SK-N-SH (cell line): Measurements from ENCODE around the gene C2orf15. TPM values are rescaled to one million over a fixed set of nuclear protein-coding genes. Genes with fewer than 3 reads are reported as not detected.

Source experiments
- CTCF ChIA-PET: fragments of 300-600, 350-600 bp; formaldehyde crosslinking; extraction: SDS; loops from one replicate; lab custom pipeline; 2021; lab: Yijun Ruan, JAX
- POLR2A ChIA-PET: fragments of 350-600 bp; sonication (Branson Sonifier 250); formaldehyde crosslinking; extraction: SDS; loops from one replicate; lab custom pipeline; 2020; ENCODE audit warnings: antibody characterized with exemption, inconsistent platforms; lab: Yijun Ruan, JAX
- DNase-seq: peaks from one replicate; pipeline ENCODE4 v3.0.0; 2012
- H2AFZ ChIP-seq: fragments of 200-600 bp; sonication (generic); 2 replicates; pipeline ENCODE4 v1.8.1; 2016; ENCODE audit warnings: antibody characterized with exemption, mild to moderate bottlenecking, low read depth
- H3F3A ChIP-seq: fragments of 200-600 bp; sonication (generic); replicated peaks from 2 replicates; pipeline ENCODE3; 2016; ENCODE audit warnings: antibody characterized with exemption, mild to moderate bottlenecking; ENCODE audit not compliant: insufficient read depth
- H3K27ac ChIP-seq, 2 experiments: fragments of 200-500 bp in 1 of 2; fragments of 200-600 bp in 1 of 2; sonication (Bioruptor generic) in 1 of 2; sonication (generic), shearing (Covaris generic) in 1 of 2; 2 replicates each; pipeline versions ENCODE4 v1.5.1 to v1.6.1; 2014 to 2016; ENCODE audit warnings: low read depth in 2 of 2, inconsistent platforms in 1 of 2, low read length in 1 of 2, mild to moderate bottlenecking in 1 of 2, mixed read lengths in 1 of 2
- H3K27me3 ChIP-seq: fragments of 200-600 bp; sonication (generic), shearing (Covaris generic); 2 replicates; pipeline ENCODE4 v1.6.1; 2016; ENCODE audit warnings: mixed run types; ENCODE audit not compliant: insufficient read depth
- H3K36me3 ChIP-seq, 2 experiments: fragments of 200-500 bp in 1 of 2; fragments of 200-600 bp in 1 of 2; sonication (Bioruptor generic) in 1 of 2; sonication (generic) in 1 of 2; replicated peaks in 1 of 2; 2 replicates each; pipeline versions ENCODE3 to v1.5.1; 2014 to 2016; ENCODE audit warnings: low read length in 1 of 2, mild to moderate bottlenecking in 1 of 2; ENCODE audit not compliant: insufficient read depth in 2 of 2, control insufficient read depth in 1 of 2
- H3K4me1 ChIP-seq, 2 experiments: fragments of 200-500 bp in 1 of 2; fragments of 200-600 bp in 1 of 2; sonication (Bioruptor generic) in 1 of 2; sonication (generic), shearing (Covaris generic) in 1 of 2; 2 replicates each; pipeline versions ENCODE4 v1.5.1 to v1.6.1; 2014 to 2016; ENCODE audit warnings: low read depth in 1 of 2, low read length in 1 of 2, mixed run types in 1 of 2; ENCODE audit not compliant: insufficient read depth in 2 of 2, control insufficient read depth in 1 of 2
- H3K4me2 ChIP-seq: fragments of 200-600 bp; sonication (generic), shearing (Covaris generic); 2 replicates; pipeline ENCODE4 v1.6.1; 2017; ENCODE audit warnings: mixed run types
- H3K4me3 ChIP-seq, 2 experiments: fragments of 200-500 bp in 1 of 2; fragments of 200-600 bp in 1 of 2; sonication (Bioruptor generic) in 1 of 2; sonication (generic), shearing (Covaris generic) in 1 of 2; 2 replicates each; pipeline versions ENCODE4 v1.5.1 to v1.8.1; 2014 to 2016; ENCODE audit warnings: low read depth in 2 of 2, inconsistent platforms in 1 of 2, low read length in 1 of 2, mild to moderate bottlenecking in 1 of 2, mixed read lengths in 1 of 2, moderate library complexity in 1 of 2
- H3K79me2 ChIP-seq: fragments of 200-600 bp; sonication (generic); 2 replicates; pipeline ENCODE4 v1.8.1; 2017; ENCODE audit warnings: mild to moderate bottlenecking; ENCODE audit not compliant: insufficient read depth
- H3K9ac ChIP-seq: fragments of 200-600 bp; sonication (generic); 2 replicates; pipeline ENCODE4 v1.6.1; 2017; ENCODE audit warnings: mixed run types
- H3K9me2 ChIP-seq: fragments of 200-600 bp; sonication (generic); 2 replicates; pipeline ENCODE4 v1.6.1; 2017; ENCODE audit warnings: mixed run types
- H3K9me3 ChIP-seq: fragments of 200-600 bp; sonication (generic); 2 replicates; pipeline ENCODE4 v1.6.1; 2017; ENCODE audit warnings: mixed run types, mild to moderate bottlenecking, moderate library complexity
- H4K20me1 ChIP-seq: fragments of 200-600 bp; sonication (generic); 2 replicates; pipeline ENCODE4 v1.6.1; 2017; ENCODE audit warnings: mild to moderate bottlenecking, mixed run types; ENCODE audit not compliant: insufficient read depth
- CHD2 ChIP-seq: fragments of 150-350 bp; IDR thresholded peaks from 2 replicates; pipeline ENCODE4 v1.6.1; 2018; ENCODE audit warnings: low read length; ENCODE audit not compliant: partially characterized antibody
- ELF1 ChIP-seq: IDR thresholded peaks from 2 replicates; pipeline ENCODE4 v1.4.0; 2012
- EP300 ChIP-seq, 2 experiments: IDR thresholded peaks; 2 replicates each; pipeline versions ENCODE4 v1.4.0 to v1.6.1; 2012; ENCODE audit warnings: borderline replicate concordance in 1 of 2, low read depth in 1 of 2, low read length in 1 of 2
- EZH2phosphoT487 ChIP-seq: fragments of 200-600 bp; sonication (generic); IDR thresholded peaks from 2 replicates; pipeline ENCODE4 v1.6.1; 2017; ENCODE audit warnings: low read depth, mixed run types, mild to moderate bottlenecking, antibody characterized with exemption, moderate library complexity, borderline replicate concordance
- FOXJ3 ChIP-seq: sonication (generic); formaldehyde crosslinking; IDR thresholded peaks from 2 replicates; pipeline ENCODE4 v1.5.1; 2020; ENCODE audit warnings: mild to moderate bottlenecking, missing genetic modification reagents
- JUND ChIP-seq: IDR thresholded peaks from 2 replicates; pipeline ENCODE4 v1.4.0; 2012
- MEF2A ChIP-seq: IDR thresholded peaks from 2 replicates; pipeline ENCODE4 v1.4.0; 2012; ENCODE audit warnings: low read depth, borderline replicate concordance
- MXI1 ChIP-seq: IDR thresholded peaks from 2 replicates; pipeline ENCODE4 v1.6.1; 2012; ENCODE audit warnings: mild to moderate bottlenecking, low read depth, low read length, improper control_type of control experiment
- NFIC ChIP-seq: IDR thresholded peaks from 2 replicates; pipeline ENCODE4 v1.4.0; 2012; ENCODE audit warnings: borderline replicate concordance
- NRF1 ChIP-seq: IDR thresholded peaks from 2 replicates; pipeline ENCODE4 v1.6.1; 2012; ENCODE audit warnings: low read depth, mild to moderate bottlenecking, low read length
- RAD21 ChIP-seq: IDR thresholded peaks from 2 replicates; pipeline ENCODE4 v1.6.1; 2012; ENCODE audit warnings: mild to moderate bottlenecking, low read length
- RCOR1 ChIP-seq: fragments of 150-350 bp; IDR thresholded peaks from 2 replicates; pipeline ENCODE4 v1.6.1; 2017; ENCODE audit warnings: antibody characterized with exemption, low read length
- RXRA ChIP-seq: IDR thresholded peaks from 2 replicates; pipeline ENCODE4 v1.4.0; 2012; ENCODE audit warnings: low read depth, mild to moderate bottlenecking, borderline replicate concordance
- SMC3 ChIP-seq: IDR thresholded peaks from 2 replicates; pipeline ENCODE4 v1.6.1; 2012; ENCODE audit warnings: low read depth, low read length, improper control_type of control experiment
- TAF1 ChIP-seq: IDR thresholded peaks from 2 replicates; pipeline ENCODE4 v1.6.1; 2012; ENCODE audit warnings: low read depth, mild to moderate bottlenecking, low read length, moderate library complexity, borderline replicate concordance
- TEAD4 ChIP-seq: IDR thresholded peaks from 2 replicates; pipeline ENCODE4 v1.4.0; 2012; ENCODE audit warnings: mild to moderate bottlenecking, borderline replicate concordance; ENCODE audit not compliant: insufficient read depth
- YY1 ChIP-seq: IDR thresholded peaks from 2 replicates; pipeline ENCODE4 v1.4.0; 2012; ENCODE audit warnings: low read depth, mild to moderate bottlenecking
- WGBS: methylation state at CpG from one replicate; pipeline ENCODE4 v1.1.6; 2017; ENCODE audit warnings: low lambda C conversion rate; 5-methylcytosine and 5-hydroxymethylcytosine counted together
- polyA plus RNA-seq, 3 experiments: library from polyadenylated mRNA; depleted of rRNA; stranded (reverse); fragments of >200 nt; gene quantifications; 2 replicates each; pipeline ENCODE4 v1.2.3, GENCODE V29; 2012
- TF ChIP-seq, protein P1 (sequence below): IDR thresholded peaks from 2 replicates; pipeline ENCODE4 v1.4.0; 2012; ENCODE audit warnings: low read depth
- TF ChIP-seq, protein P2 (sequence below): fragments of 200-600 bp; sonication (generic); IDR thresholded peaks from 2 replicates; pipeline ENCODE4 v1.6.1; 2017; ENCODE audit warnings: antibody characterized with exemption, mild to moderate bottlenecking, moderate library complexity
- TF ChIP-seq, protein P3 (sequence below): fragments of 150-350 bp; IDR thresholded peaks from 2 replicates; pipeline ENCODE4 v1.6.1; 2017; ENCODE audit warnings: antibody characterized with exemption, low read length, low read depth, borderline replicate concordance

C2orf15 gene
- polyA plus RNA-seq, 1 of the 3 experiments (the other 2 are of a cell fraction): 0.25 TPM

DNA sequence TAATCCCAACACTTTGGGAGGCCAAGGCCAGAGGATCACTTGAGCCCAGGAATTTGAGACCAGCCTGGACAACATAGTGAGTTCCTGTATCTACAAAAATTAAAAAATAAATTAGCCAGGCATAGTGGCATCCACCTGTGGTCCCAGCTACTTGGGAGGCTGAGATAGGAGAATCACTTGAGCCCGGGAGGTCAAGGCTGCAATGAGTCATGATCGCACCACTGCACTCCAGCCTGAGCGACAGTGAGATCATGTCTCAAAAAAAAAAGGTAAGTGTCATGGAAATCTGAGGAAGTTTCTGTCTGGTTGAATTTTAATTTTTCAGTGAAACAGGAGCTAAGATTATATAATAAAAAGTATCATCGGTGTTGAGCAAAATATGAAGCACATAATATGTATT lies 2.5 kb upstream of the C2orf15 start:
- CTCF ChIA-PET: interaction anchor here (0.6 to 0.7 kb wide), 2 partner anchors 202 to 578 kb away, joined by 3 read pairs; no protein-coding TSS in a partner anchor
- Histone ChIP-seq H3K9me2 (no peaks in the 10 kb centered on the region), H3K4me2 (no peak overlapping the region), H4K20me1 (no peaks in the 10 kb centered on the region), H3K9me3 (no peaks in the 10 kb centered on the region), H3F3A (peaks cover 9% of the 10 kb centered on the region), H3K27ac (no peak overlapping the region), H3K4me1 (peaks cover 0 to 3% of the 10 kb centered on the region in 2 experiments; a peak in 2 of 4 replicates), H3K79me2 (no peaks in the 10 kb centered on the region), H2AFZ (no peak overlapping the region), H3K9ac (no peak overlapping the region), H3K4me3 (no peak overlapping the region), H3K27me3 (no peaks in the 10 kb centered on the region), H3K36me3 (no peaks in the 10 kb centered on the region)
- 93% methylated on average over 4 of the region's 4 CpGs for WGBS
- DNase-seq: no peak
- POLR2A ChIA-PET: no interaction called here
- TF ChIP-seq SMC3 (no peak), RCOR1 (no peak), RAD21 (no peak), MXI1 (no peak), EP300 (IDR thresholded peaks at IDR 0.05; ENCODE audit: borderline replicate concordance in 1 of 2, low read depth in 1 of 2, low read length in 1 of 2) (no peak), MEF2A (no peak), CHD2 (no peak), YY1 (no peak), TAF1 (no peak), FOXJ3 (no peak), EZH2phosphoT487 (no peak), NFIC (no peak), ELF1 (no peak), NRF1 (no peak), RXRA (no peak), TEAD4 (no peak), JUND (no peak)
- TF ChIP-seq, protein P1, sequence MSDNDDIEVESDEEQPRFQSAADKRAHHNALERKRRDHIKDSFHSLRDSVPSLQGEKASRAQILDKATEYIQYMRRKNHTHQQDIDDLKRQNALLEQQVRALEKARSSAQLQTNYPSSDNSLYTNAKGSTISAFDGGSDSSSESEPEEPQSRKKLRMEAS: no peak
- TF ChIP-seq, protein P2, sequence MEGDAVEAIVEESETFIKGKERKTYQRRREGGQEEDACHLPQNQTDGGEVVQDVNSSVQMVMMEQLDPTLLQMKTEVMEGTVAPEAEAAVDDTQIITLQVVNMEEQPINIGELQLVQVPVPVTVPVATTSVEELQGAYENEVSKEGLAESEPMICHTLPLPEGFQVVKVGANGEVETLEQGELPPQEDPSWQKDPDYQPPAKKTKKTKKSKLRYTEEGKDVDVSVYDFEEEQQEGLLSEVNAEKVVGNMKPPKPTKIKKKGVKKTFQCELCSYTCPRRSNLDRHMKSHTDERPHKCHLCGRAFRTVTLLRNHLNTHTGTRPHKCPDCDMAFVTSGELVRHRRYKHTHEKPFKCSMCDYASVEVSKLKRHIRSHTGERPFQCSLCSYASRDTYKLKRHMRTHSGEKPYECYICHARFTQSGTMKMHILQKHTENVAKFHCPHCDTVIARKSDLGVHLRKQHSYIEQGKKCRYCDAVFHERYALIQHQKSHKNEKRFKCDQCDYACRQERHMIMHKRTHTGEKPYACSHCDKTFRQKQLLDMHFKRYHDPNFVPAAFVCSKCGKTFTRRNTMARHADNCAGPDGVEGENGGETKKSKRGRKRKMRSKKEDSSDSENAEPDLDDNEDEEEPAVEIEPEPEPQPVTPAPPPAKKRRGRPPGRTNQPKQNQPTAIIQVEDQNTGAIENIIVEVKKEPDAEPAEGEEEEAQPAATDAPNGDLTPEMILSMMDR: no peak
- TF ChIP-seq, protein P3, sequence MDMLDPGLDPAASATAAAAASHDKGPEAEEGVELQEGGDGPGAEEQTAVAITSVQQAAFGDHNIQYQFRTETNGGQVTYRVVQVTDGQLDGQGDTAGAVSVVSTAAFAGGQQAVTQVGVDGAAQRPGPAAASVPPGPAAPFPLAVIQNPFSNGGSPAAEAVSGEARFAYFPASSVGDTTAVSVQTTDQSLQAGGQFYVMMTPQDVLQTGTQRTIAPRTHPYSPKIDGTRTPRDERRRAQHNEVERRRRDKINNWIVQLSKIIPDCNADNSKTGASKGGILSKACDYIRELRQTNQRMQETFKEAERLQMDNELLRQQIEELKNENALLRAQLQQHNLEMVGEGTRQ: no peak
